GM21360 (cell line): Measurements from ENCODE around the gene OR9Q2.
"Not testable (repeated sequence)": the region's sequence is repeated elsewhere in the genome, so short reads cannot be mapped to it uniquely, and the experiment has no call there.

ENCODE experiments used
- ATAC-seq: cut with Tn5 transposase; IDR thresholded peaks from one replicate; pipeline ENCODE4 v1.9.1; 2021; ENCODE audit warnings: mild to moderate bottlenecking, moderate library complexity; ENCODE audit not compliant: unreplicated experiment

OR9Q2 gene

GRCh38 chr11:58188770-58189169 is at the start of gene OR9Q2:
Gene OR9Q2 (plus strand): TSS chr11:58189070. CDS start chr11:58190491, 1,421 bp downstream.
- ATAC-seq: no peak

DNA sequence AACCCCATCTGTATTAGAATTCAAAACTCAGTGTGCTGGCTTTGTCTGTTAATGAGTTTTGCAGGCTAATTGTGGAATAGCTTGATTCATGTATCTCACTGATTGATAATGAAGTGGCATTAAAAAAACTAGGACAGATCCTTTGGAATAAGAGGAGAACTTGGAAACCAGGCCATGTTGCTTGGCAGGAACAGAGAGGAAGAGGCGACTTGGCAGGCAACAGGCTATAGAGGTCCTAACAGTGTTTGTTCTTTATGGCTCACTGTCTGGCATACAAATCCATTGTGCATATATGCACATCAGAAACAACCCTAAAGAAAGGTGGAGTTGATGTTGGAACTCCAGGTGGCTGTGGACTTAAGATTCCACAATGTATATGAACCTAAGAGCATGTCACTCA is 46.1 kb upstream of the OR9Q2 start:
- no peak for ATAC-seq

DNA sequence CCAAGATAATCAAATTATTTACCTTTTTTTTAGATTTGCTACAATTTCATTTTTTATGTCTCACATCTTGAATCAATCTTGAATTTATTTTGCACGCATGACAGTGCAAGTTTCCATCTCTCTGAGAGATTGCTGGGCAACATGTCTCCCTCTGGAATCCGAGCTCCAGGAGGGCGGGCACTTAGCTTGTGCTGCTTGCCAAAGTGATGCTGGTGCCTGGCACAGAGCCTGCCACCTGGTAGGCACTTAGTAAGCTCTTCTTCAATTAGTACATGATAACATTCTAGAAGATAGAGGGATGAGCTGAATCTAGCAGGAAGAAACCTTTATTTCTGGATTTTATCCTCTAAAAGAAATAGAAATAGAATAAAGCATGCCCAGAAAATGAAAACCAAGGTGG is 36.1 kb upstream of the OR9Q2 start:
- ATAC-seq: no peak

GRCh38 chr11:58164389-58164788 is 24.5 kb upstream of the OR9Q2 start:
- ATAC-seq: no peak

GRCh38 chr11:58164990-58165389 is 23.9 kb upstream of the OR9Q2 start:
- ATAC-seq: no peak

GRCh38 chr11:58165504-58166106 is 23.3 kb upstream of the OR9Q2 start:
- no peak for ATAC-seq

DNA sequence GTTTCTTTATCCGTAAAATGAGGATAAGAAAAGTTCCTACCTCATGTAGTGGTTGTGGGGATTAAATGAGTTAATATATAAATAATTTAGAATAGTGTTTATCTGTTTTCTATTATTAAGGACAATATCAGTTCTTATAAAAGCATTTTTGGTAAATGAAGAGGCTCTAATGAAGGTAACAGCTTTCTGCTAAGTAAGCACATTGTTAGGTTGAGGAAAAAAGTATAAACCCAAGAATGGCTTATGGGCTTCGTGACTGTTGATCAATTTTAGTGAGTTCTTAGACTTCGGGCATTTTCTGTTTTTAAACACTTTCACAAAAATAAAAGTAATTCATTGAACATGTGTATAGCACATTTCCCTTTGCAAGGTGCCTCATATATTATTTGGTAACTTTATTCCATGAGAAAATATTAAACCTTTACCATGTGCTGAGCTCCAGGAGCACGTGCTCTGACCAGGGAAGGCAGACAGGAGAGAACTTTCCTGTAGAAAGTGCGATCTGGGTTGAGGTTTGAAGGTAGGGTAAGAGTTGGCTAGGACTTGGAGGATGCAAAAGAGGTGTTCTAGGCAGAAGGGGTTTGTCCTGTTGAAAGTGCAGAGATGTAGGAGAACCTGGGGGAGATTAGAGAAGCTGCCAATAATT is 11.3 kb upstream of the OR9Q2 start:
- no peak for ATAC-seq

DNA sequence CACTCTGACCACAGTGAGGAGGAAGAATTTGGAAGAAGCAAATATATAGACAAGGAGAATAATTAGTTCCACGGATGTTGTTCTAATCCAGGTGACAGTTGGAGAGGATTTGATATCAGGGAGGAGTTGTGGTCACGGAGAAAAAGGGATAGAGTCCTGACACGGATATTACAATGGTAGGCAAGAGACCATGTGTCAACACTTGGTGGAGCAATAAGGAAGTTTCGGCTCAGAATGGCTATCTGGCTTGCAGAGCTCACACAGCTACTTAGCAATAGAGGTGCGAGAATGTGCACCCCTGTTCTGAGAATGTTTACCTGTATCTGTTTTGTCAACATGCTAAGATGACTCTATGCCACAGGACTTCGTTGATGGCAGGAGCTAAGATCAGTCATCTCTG is 10.4 kb upstream of the OR9Q2 start:
- ATAC-seq: no peak

- ATAC-seq: no peak
These were observed 9.2 kb upstream of the OR9Q2 start for GRCh38 chr11:58179648-58180047.

DNA sequence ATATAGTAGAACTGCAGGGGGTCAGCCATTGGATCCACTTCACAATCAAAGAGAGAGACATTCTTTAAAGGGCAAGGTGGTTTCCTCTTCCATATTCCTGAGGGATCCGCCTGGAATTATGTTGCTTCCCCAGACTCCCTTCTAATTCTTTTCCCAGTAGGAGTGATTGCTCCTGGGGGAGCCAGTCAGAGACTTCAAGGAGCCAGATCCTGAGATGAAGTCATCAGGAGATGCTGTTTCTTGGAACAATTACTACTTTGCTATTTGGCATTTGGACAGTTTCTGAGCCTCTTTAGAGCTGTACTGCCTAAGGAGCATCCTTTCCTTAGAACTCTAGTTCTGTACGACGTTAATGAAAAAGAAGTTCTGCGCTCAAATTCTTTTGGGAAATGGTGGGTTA is 1.9 kb upstream of the OR9Q2 start:
- ATAC-seq: no peak

GRCh38 chr11:58192229-58192628 is 3.4 kb downstream of the OR9Q2 start:
- ATAC-seq: no peak

DNA sequence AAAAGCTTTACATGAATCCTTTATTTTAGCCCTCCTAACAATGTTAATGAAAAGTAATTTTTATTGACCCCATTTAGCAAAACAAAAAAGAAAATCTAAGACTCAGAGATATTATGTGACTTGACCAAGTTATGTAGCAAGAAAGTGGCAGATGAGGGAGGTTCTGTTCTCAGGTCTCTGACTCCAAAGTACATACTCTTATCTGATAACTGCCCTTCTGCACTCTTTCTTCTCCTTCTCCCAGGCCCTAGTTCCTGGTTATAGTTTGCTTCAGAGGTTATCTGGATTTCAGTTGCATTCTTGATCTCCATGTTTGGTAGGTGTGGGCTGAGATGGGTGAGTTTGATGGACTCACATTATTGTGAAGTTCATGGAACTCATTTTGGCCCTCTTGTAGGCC is 4.5 kb downstream of the OR9Q2 start:
- ATAC-seq: no peak

DNA sequence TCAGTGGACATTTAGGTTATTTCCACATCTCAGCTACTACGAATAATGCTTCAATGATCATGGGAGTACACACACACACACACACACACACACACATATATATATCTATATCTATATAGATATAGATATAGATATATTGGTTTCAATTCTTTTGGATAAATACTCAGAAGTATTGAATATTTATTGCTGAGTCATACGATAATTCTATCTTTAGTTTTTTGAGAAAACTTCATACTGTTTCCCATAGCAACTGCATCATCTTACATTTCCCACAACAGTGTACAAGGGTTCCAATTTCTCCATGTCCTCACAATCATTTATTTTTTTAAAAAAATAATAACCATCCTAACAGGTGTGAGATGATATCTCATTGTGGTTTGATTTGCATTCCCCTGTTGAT is 7.1 kb downstream of the OR9Q2 start:
- ATAC-seq: no peak

DNA sequence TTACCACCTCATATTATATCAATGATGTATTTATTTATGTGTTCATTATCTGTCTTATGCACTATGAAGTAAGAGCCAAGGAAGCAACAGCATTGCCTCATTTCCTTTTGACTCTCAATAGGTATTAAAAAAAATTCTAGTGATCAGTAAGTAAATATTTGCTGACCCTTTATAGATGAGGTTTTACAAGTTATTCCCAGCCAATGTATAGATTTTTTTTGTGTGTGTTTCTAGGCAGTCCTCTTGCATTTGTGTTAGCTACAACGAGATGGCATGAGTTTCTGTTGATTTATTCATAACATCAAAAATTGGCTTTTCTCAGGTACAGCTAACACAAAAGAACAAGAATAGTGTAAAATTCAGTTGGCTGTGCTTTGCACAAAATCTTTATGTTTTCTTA is 10.4 kb downstream of the OR9Q2 start:
- no peak for ATAC-seq

DNA sequence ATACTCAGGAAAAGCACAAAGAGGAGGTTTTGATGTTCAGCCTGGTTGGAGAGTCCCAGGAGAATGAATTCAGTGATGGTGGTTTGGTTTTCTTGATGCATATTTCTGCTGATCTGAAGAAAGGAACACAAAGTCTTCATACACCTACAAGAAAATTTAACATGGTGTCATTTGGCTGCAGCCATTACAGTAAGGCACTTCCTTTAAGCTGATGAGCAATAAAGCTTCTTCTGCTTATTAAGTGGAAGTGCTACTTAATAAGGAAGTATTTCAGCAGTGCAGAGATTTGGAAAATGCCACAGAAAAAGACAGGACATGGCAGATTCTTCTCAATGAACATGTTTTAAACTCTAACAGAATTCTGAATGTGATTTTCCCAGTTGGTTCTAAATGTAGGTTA is 15.2 kb downstream of the OR9Q2 start, which contains the start of gene OR1S2:
Gene OR1S2, minus strand, starts transcription at position 101 of the 400 bp plus-strand sequence. Its CDS starts 0 bp downstream, at position 101.
- no peak for ATAC-seq

DNA sequence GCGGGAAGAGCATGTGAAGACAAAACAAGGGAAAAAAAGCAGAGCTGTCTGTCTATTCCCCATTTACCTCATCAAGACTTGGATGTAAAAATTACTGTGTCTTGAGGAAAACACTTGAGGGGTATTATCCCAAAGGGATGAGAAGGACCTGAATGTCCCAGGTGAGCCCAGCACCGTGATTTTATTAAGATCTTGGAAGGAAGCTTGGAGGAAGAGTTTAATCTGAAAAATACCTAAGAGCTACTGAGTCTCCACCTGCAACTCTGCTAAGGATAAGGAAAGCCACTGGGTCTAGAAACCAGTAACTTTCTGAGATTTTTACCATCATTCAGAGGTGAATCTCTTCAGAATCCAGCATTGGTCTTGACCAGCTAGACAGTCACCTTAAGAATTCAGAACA is 23.6 kb downstream of the OR9Q2 start, which contains the start of gene OR1S1:
Gene OR1S1, plus strand, starts transcription at position 301 of the 400 bp plus-strand sequence.
- ATAC-seq: not testable (repeated sequence)

- ATAC-seq: no peak
These were observed 27.6 kb downstream of the OR9Q2 start for GRCh38 chr11:58216476-58216875.

DNA sequence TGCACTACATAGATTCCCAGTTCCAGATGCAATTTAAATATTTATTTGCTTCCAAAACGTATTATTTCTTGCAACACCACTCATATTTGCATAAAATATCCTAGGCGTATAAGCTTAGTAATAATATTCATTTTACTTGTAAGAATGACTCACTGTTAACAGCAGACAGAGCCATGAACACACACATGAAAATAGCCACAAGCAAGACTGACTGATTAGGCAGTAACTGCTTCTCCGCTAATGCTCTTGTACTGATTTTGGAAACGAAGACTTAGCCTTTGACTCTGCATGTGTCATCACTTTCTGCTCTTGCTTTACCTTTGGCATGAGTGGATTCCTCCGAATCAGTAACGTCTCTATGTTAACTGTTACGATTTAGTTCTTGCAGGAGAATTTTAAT is 33.9 kb downstream of the OR9Q2 start:
- no peak for ATAC-seq

DNA sequence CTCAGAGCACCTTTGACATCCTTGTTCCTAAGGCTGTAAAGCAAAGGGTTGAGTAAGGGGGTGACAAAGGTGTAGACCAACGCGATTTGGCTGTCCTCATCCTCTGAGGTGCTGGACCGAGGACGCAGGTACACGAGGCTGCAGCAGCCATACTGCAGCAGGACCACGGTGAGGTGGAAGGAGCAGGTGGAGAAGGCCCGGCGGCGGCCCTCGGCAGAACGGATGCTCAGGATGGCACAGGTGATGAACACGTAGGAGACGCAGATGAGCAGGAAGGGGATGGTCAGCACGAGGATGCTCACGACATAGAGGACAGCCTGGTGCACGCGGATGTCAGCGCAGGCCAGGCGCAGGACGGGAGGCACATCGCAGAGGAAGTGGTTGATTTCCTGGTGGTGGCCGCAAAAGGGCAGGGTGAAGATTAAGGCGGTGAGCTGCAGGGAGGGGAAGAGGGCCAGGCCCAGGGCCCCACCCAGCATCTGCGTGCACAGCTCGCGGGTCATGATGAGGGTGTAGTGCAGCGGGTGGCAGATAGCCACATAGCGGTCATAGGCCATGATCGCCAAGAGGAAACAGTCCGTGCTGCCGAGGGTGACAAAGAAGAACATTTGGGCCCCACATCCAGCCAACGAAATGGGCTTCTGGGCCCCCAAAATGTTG is 39.2 kb downstream of the OR9Q2 start:
- ATAC-seq: no peak
